Ovary (tissue), 9 donors: Measurements from ENCODE around the gene C4orf50. TPM values are rescaled to one million over a fixed set of nuclear protein-coding genes. Genes with fewer than 3 reads are reported as not detected.

Experiments
- DNase-seq, 5 donors: peaks; one replicate each; pipeline ENCODE4 v3.0.0-alpha.2; 2019 to 2020
- H3K27ac ChIP-seq, 2 donors: fragments of 200-600 bp; one replicate each; pipeline versions ENCODE4 v1.5.1 to v1.8.0; 2019 to 2022
- H3K27me3 ChIP-seq: fragments of 200-600 bp; one replicate; pipeline ENCODE4 v1.8.0; 2022
- H3K36me3 ChIP-seq: fragments of 200-600 bp; sonication (generic); one replicate; pipeline ENCODE4 v1.5.1; 2019
- H3K4me1 ChIP-seq: one replicate; pipeline ENCODE4 v1.8.1; 2013; ENCODE audit warnings: mild to moderate bottlenecking, moderate library complexity; ENCODE audit not compliant: insufficient read depth
- H3K4me3 ChIP-seq: fragments of 200-600 bp; sonication (generic); one replicate; pipeline ENCODE4 v1.5.1; 2017
- H3K9me3 ChIP-seq, 2 donors: fragments of 200-600 bp in 1 of 2; sonication (generic) in 1 of 2; one replicate each; pipeline versions ENCODE4 v1.5.1 to v1.8.1; 2013 to 2019; ENCODE audit warnings: mild to moderate bottlenecking in 1 of 2, moderate library complexity in 1 of 2
- EP300 ChIP-seq: sonication (generic); formaldehyde crosslinking; IDR thresholded peaks from one replicate; pipeline ENCODE4 v1.6.1; 2017; ENCODE audit warnings: antibody characterized with exemption
- POLR2A ChIP-seq: fragments of 450-650 bp; IDR thresholded peaks from one replicate; pipeline ENCODE4 v1.6.1; 2017; ENCODE audit warnings: antibody characterized with exemption, mild to moderate bottlenecking, moderate library complexity
- WGBS, 3 donors: extraction: QIAGEN DNeasy Blood & Tissue Kit in 1 of 3; methylation state at CpG; one replicate each; pipeline versions ENCODE4 v1.1.5 to v1.1.7; 2013 to 2017; 5-methylcytosine and 5-hydroxymethylcytosine counted together
- intact Hi-C, 4 donors: fragments of 100-400 bp; cut with DNase I; formaldehyde crosslinking; loops; one replicate each; pipeline versions ENCODE4 v1.11.0 to v1.15.1; 2022 to 2023
- polyA plus RNA-seq, 2 donors: library from polyadenylated mRNA; stranded (reverse); fragments of 200-250 nt in 1 of 2; fragments of 350-450 nt in 1 of 2; fragmentation: Illumina TruSeq in 1 of 2; extraction: RNeasy Lipid Tissue Mini Kit (QIAGEN cat#74804) in 1 of 2; gene quantifications; one replicate each; pipeline ENCODE4 v1.2.3, GENCODE V29; 2013 to 2014
- total RNA-seq, 7 donors: library from RNA; depleted of rRNA in 2 of 7; stranded (reverse); fragments of >200 nt in 2 of 7; fragmentation: NEBNext Ultra II Directional in 3 of 7; extraction: Animal tissue kit (Norgen Biotek cat#: 25700) in 3 of 7; gene quantifications; one replicate each; pipeline versions ENCODE4 v1.1.0 to v1.2.4, GENCODE V29; 2016 to 2023
- TF ChIP-seq, protein P1 (sequence below), 3 donors: fragments of 450-650 bp in 2 of 3; fragments of 200-600 bp in 1 of 3; IDR thresholded peaks; one replicate each; pipeline versions ENCODE4 v1.5.1 to v1.8.0; 2016 to 2022; ENCODE audit warnings: antibody characterized with exemption in 3 of 3, mild to moderate bottlenecking in 1 of 3
- donor health status: DM: no; HTN: no; CAD: no; lungs with moderate emphysema.
- donor health status: DM: no; HTN: no; CAD: no.
- donor health status: Bipolar disorder and iron deficiency.
- donor health status: DM: yes; HTN: yes; CAD: no.
- donor health status: DM: no; HTN: no; CAD: no.
- donor health status: DM: yes; HTN: yes; CAD: no.

The C4orf50 gene
- total and polyA plus RNA-seq, 9 donors: 0.04 to 0.35 (median 0.12) TPM

DNA sequence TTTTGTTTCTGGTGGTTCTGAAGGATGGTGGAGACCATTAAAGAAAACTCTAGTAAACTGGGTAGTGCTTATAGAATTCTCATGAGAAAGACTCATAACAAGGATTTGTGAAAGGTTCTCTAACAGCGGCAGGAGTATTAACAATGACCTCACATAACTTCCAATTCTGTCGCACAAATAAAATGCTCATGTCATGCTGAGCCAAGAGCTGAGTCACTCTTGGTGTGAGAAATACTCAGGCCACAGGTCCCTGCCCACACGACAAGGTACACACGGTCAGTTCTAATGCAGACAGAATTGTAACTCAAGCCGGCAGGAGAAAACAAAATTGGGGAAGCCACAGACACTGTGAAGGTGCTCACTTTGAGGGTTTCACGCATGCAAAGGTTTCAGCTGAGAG is 34.4 kb upstream of the C4orf50 start:
- DNase-seq: no peak
- H3K27me3 ChIP-seq: no peaks in the 10 kb centered on the region
- no peaks in the 10 kb centered on the region for H3K36me3 ChIP-seq
- no peak overlapping the region for H3K27ac ChIP-seq
- H3K4me3 ChIP-seq: no peak overlapping the region
- TF ChIP-seq EP300 (no peak), POLR2A (no peak)
- TF ChIP-seq, protein P1, sequence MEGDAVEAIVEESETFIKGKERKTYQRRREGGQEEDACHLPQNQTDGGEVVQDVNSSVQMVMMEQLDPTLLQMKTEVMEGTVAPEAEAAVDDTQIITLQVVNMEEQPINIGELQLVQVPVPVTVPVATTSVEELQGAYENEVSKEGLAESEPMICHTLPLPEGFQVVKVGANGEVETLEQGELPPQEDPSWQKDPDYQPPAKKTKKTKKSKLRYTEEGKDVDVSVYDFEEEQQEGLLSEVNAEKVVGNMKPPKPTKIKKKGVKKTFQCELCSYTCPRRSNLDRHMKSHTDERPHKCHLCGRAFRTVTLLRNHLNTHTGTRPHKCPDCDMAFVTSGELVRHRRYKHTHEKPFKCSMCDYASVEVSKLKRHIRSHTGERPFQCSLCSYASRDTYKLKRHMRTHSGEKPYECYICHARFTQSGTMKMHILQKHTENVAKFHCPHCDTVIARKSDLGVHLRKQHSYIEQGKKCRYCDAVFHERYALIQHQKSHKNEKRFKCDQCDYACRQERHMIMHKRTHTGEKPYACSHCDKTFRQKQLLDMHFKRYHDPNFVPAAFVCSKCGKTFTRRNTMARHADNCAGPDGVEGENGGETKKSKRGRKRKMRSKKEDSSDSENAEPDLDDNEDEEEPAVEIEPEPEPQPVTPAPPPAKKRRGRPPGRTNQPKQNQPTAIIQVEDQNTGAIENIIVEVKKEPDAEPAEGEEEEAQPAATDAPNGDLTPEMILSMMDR (IDR thresholded peaks at IDR 0.05): no peak
- intact Hi-C loops: no loop called here
- H3K9me3 ChIP-seq: no peaks in the 10 kb centered on the region
- no peaks in the 10 kb centered on the region for H3K4me1 ChIP-seq
- whole genome bisulfite sequencing, 3 donors: 73 to 89% (median 78%) methylated on average over 6 of the region's 6 CpGs

DNA sequence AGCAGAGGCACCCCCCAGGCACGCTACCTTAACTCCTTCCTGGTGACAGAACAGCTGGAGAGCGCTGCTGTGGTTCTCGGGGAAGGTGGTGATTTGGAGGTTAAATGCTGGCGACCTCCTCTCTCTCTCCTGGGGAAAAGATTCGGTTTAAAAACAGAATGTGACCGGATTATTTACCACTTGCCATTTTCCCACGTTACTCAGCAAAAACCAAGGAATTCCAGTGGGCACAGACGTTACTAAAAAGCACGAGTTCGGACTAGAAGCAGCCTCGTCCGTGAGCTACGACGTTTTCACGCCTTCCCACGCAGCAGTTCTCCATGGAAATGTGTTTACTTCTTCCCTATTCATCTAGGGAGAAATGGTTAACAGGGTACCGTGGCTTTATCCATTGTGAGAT is 32.3 kb upstream of the C4orf50 start:
- WGBS, 3 donors: 44 to 54% (median 50%) methylated on average over 17 of the region's 17 CpGs
- Histone ChIP-seq H3K27me3 (no peaks in the 10 kb centered on the region), H3K9me3 (no peaks in the 10 kb centered on the region), H3K36me3 (no peaks in the 10 kb centered on the region), H3K27ac (no peak overlapping the region), H3K4me1 (no peaks in the 10 kb centered on the region), H3K4me3 (no peak overlapping the region)
- TF ChIP-seq POLR2A (no peak), EP300 (no peak)
- TF ChIP-seq, protein P1 (IDR thresholded peaks at IDR 0.05): no peak
- no peak for DNase-seq
- intact Hi-C loops: no loop called here

DNA sequence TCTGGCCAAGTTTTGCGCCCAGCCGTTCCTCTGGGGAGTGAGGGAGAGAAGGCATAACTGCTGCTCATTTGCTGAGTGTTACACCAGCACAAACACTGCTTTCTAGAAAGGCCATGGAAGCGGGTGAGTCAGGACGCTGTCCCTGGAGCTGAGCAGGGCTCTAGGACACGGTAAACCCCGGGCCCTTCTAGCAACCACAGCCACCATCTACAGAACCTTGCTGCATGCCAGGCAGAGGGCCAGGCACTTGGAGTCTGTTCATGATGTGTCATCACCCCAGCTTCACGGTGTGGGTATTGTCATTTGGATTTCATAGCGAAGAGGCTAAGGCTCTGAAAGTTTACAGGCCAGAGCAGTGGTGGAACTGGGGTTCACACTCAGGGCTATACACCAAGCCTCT is 31.8 kb upstream of the C4orf50 start:
- no peaks in the 10 kb centered on the region for H3K27me3 ChIP-seq

DNA sequence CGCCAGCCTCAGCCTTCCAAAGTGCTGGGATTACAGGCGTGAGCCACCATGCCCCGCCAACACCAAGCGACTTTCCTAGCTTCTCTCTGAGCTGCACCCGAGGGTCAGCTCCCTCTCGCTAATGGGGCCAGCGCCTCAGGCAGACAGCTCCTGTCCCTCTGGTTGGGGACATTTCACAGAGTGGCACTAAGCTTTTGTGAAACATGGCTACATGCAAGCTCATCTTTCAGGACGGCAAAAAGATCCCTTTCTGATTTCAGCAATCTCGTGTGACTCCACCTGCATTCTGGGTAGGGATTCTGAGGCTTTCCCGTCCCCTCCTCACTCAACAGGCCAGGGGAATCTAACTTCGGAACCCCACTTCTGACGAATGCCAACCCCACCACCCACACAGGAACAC is 31.0 kb upstream of the C4orf50 start:
- H3K4me3 ChIP-seq: no peak overlapping the region
- TF ChIP-seq POLR2A (no peak), EP300 (no peak)
- TF ChIP-seq, protein P1 (IDR thresholded peaks at IDR 0.05): no peak
- DNase-seq: no peak
- no peaks in the 10 kb centered on the region for H3K4me1 ChIP-seq
- no peaks in the 10 kb centered on the region for H3K36me3 ChIP-seq
- H3K27me3 ChIP-seq: no peaks in the 10 kb centered on the region
- intact Hi-C loops: no loop called here
- WGBS, 3 donors: 90 to 93% (median 92%) methylated on average over 12 of the region's 12 CpGs
- no peaks in the 10 kb centered on the region for H3K9me3 ChIP-seq
- no peak overlapping the region for H3K27ac ChIP-seq

More for the DNA sequence above, 31.8 kb upstream of the C4orf50 start:
- TF ChIP-seq, protein P1 (IDR thresholded peaks at IDR 0.05): no peak
- TF ChIP-seq POLR2A: no peak
- TF ChIP-seq EP300: no peak
- Histone ChIP-seq H3K4me1 (no peaks in the 10 kb centered on the region), H3K27ac (no peak overlapping the region), H3K4me3 (no peak overlapping the region), H3K36me3 (no peaks in the 10 kb centered on the region), H3K9me3 (no peaks in the 10 kb centered on the region)
- no peak for DNase-seq
- WGBS, 3 donors: 81 to 87% (median 83%) methylated on average over 8 of the region's 8 CpGs
- intact Hi-C loops: no loop called here

DNA sequence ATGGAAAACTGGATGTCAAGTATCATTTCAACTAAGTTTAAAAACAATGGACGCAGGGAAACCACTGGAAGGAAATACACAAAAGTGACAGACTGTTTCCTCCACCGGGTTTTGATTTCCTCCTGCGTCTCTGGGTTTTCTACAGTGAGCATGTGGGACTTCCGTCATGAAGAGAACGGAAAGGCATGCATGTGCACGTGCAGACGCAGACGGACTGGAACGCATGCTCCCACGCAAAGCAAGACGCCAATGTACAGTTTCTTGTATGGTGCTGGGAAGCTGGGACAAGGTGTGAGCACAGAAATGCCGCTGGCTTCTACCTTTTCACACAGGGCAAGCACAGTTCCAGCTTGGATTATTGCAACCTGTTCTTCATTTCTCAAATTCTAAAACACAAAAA is 30.3 kb upstream of the C4orf50 start:
- no peaks in the 10 kb centered on the region for H3K4me1 ChIP-seq
- intact Hi-C loops: no loop called here
- no peak overlapping the region for H3K4me3 ChIP-seq
- no peak overlapping the region for H3K27ac ChIP-seq
- 71 to 76% (median 74%) methylated on average over 12 of the region's 12 CpGs for WGBS, 3 donors
- H3K36me3 ChIP-seq: no peaks in the 10 kb centered on the region
- TF ChIP-seq EP300 (no peak), POLR2A (no peak)
- TF ChIP-seq, protein P1 (IDR thresholded peaks at IDR 0.05): no peak
- H3K9me3 ChIP-seq: no peaks in the 10 kb centered on the region
- no peaks in the 10 kb centered on the region for H3K27me3 ChIP-seq
- no peak for DNase-seq
